ENCODE measurements around the gene CFAP20DC.

GRCh38 chr3:58993547-58993946, 56.3 kb downstream of the CFAP20DC start:
- TF ChIP-seq POLR2AphosphoS5 (IDR thresholded peaks at IDR 0.05; ENCODE audit: low read depth, low read length) (no peak), RXRA (IDR thresholded peaks at IDR 0.05; ENCODE audit: insufficient read depth, low read depth, low read length) (no peak), ZNF274 (IDR thresholded peaks at IDR 0.05; ENCODE audit: borderline replicate concordance, extremely low read depth, low read length) (no peak)

Data from H1 (cell line).